Measurements from ENCODE around the gene SPATS2.
"Not testable (repeated sequence)": the region's sequence is repeated elsewhere in the genome, so short reads cannot be mapped to it uniquely, and the experiment has no call there.

Gene SPATS2

GRCh38 chr12:49357103-49357678 lies 10.1 kb upstream of the SPATS2 start:
- peak in 1 of 2 donors; percentile 72 for DNase-seq

GRCh38 chr12:49358483-49359141 lies 8.7 kb upstream of the SPATS2 start:
- peak; percentile 53 to 85 for DNase-seq

- DNase-seq = no peak
Measured at GRCh38 chr12:49359671-49360070, 7.6 kb upstream of the SPATS2 start.

- DNase-seq = no peak
Measured at GRCh38 chr12:49362077-49362476, 5.2 kb upstream of the SPATS2 start.

GRCh38 chr12:49364989-49365388 lies 2.3 kb upstream of the SPATS2 start:
- DNase-seq = peak; percentile 86 to 92

- no peak for DNase-seq
Measured at GRCh38 chr12:49365542-49365941, 1.7 kb upstream of the SPATS2 start.

GRCh38 chr12:49366096-49366651 lies 1.1 kb upstream of the SPATS2 start:
- no peak for DNase-seq

GRCh38 chr12:49366652-49367380 lies 446 bp upstream of the SPATS2 start:
- DNase-seq = peak; percentile 78 to 91

- DNase-seq = no peak
Measured at GRCh38 chr12:49368240-49368600, 958 bp downstream of the SPATS2 start.

GRCh38 chr12:49369411-49370145 lies 2.3 kb downstream of the SPATS2 start:
- peak in 1 of 2 donors; percentile 37 for DNase-seq

GRCh38 chr12:49370539-49370938 lies 3.3 kb downstream of the SPATS2 start:
- DNase-seq = no peak

- DNase-seq = no peak
Measured at GRCh38 chr12:49375406-49375805, 8.1 kb downstream of the SPATS2 start.

- DNase-seq = no peak
Measured at GRCh38 chr12:49377386-49377785, 10.1 kb downstream of the SPATS2 start.

- not testable (repeated sequence) for DNase-seq
Measured at GRCh38 chr12:49380184-49380583, 12.9 kb downstream of the SPATS2 start.

GRCh38 chr12:49388682-49389386 lies 21.6 kb downstream of the SPATS2 start:
- DNase-seq = peak in 1 of 2 donors; percentile 57

- no peak for DNase-seq
Measured at GRCh38 chr12:49389387-49389703, 22.1 kb downstream of the SPATS2 start.

- DNase-seq = no peak
Measured at GRCh38 chr12:49397000-49397399, 29.7 kb downstream of the SPATS2 start.

GRCh38 chr12:49400304-49400703 lies 33.0 kb downstream of the SPATS2 start:
- DNase-seq = no peak

- DNase-seq = no peak
Measured at GRCh38 chr12:49403971-49404450, 36.7 kb downstream of the SPATS2 start.

- no peak for DNase-seq
Measured at GRCh38 chr12:49404956-49405355, 37.7 kb downstream of the SPATS2 start.

GRCh38 chr12:49410818-49411217 lies 43.6 kb downstream of the SPATS2 start:
- DNase-seq = peak; percentile 48 to 50

- DNase-seq = no peak
Measured at GRCh38 chr12:49413010-49413409, 45.7 kb downstream of the SPATS2 start.

Measured in inflammatory macrophage treated with lipopolysaccharide for 1 hour (primary cell).